Gastroesophageal sphincter (tissue), 3 donors: ENCODE data around the gene LSM8.

Source experiments
- EP300 ChIP-seq: sonication (generic); formaldehyde crosslinking; IDR thresholded peaks from one replicate; pipeline ENCODE4 v1.6.1; 2017; ENCODE audit warnings: antibody characterized with exemption, mild to moderate bottlenecking
- POLR2A ChIP-seq, 2 donors: fragments of 450-650 bp; IDR thresholded peaks; one replicate each; pipeline ENCODE4 v1.6.1; 2017; ENCODE audit warnings: antibody characterized with exemption in 2 of 2, mild to moderate bottlenecking in 2 of 2, moderate library complexity in 1 of 2
- POLR2AphosphoS5 ChIP-seq: sonication (generic); formaldehyde crosslinking; IDR thresholded peaks from one replicate; pipeline ENCODE4 v1.6.1; 2017; ENCODE audit warnings: antibody characterized with exemption
- TF ChIP-seq, protein P1 (sequence below), 4 experiments: fragments of 200-600 bp in 2 of 4; fragments of 450-650 bp in 2 of 4; sonication (generic) in 1 of 4; IDR thresholded peaks; one replicate each; pipeline ENCODE4 v1.5.1; 2017 to 2019; ENCODE audit warnings: antibody characterized with exemption in 4 of 4, mild to moderate bottlenecking in 2 of 4, moderate library complexity in 2 of 4

DNA sequence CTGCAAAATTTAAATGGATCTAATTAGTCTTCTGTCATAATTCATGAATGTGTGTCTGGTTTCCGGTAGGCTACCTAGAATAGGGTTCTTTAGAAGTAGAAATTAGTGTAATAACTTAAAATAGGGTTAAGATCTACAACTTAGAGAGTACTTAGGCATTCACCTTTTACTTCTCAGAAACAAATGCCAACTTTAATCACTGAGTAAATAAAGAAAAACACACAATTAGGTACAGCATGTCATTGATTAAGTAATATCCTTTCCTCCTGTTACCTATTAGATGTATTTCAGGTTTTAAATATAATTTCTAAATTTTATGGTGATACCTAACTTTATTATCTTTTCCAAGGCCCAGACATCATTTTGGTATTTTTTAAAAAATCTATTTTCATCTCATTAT, 49.8 kb downstream of the LSM8 start:
- TF ChIP-seq, protein P1, sequence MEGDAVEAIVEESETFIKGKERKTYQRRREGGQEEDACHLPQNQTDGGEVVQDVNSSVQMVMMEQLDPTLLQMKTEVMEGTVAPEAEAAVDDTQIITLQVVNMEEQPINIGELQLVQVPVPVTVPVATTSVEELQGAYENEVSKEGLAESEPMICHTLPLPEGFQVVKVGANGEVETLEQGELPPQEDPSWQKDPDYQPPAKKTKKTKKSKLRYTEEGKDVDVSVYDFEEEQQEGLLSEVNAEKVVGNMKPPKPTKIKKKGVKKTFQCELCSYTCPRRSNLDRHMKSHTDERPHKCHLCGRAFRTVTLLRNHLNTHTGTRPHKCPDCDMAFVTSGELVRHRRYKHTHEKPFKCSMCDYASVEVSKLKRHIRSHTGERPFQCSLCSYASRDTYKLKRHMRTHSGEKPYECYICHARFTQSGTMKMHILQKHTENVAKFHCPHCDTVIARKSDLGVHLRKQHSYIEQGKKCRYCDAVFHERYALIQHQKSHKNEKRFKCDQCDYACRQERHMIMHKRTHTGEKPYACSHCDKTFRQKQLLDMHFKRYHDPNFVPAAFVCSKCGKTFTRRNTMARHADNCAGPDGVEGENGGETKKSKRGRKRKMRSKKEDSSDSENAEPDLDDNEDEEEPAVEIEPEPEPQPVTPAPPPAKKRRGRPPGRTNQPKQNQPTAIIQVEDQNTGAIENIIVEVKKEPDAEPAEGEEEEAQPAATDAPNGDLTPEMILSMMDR (IDR thresholded peaks at IDR 0.05): no peak
- TF ChIP-seq EP300 (no peak), POLR2AphosphoS5 (no peak), POLR2A (IDR thresholded peaks at IDR 0.05) (no peak)
